Adrenal gland (tissue), 12 donors: ENCODE data around the gene SLC25A46. TPM values are rescaled to one million over a fixed set of nuclear protein-coding genes. Genes with fewer than 3 reads are reported as not detected.

Experiments
- DNase-seq, 7 donors: peaks; one replicate each; pipeline ENCODE4 v3.0.0-alpha.2; 2019 to 2020
- H3K27ac ChIP-seq, 5 donors: fragments of 200-600 bp; sonication (generic) in 4 of 5; 1 replicate in 3 of 5; 2 replicates in 2 of 5; pipeline versions ENCODE4 v1.5.1 to v1.8.0; 2016 to 2020; ENCODE audit warnings: mild to moderate bottlenecking in 1 of 5
- H3K27me3 ChIP-seq: fragments of 200-600 bp; 2 replicates; pipeline ENCODE4 v1.8.0; 2021
- H3K36me3 ChIP-seq, 2 donors: fragments of 200-600 bp; replicated peaks in 1 of 2; 1 replicate in 1 of 2; 2 replicates in 1 of 2; pipeline versions ENCODE4 v1.5.1 to v1.8.0; 2018 to 2022
- H3K4me1 ChIP-seq, 2 donors: fragments of 200-600 bp; replicated peaks in 1 of 2; 1 replicate in 1 of 2; 2 replicates in 1 of 2; pipeline versions ENCODE4 v1.5.1 to v1.8.0; 2018 to 2021
- H3K4me3 ChIP-seq, 4 donors: fragments of 200-600 bp; sonication (generic) in 3 of 4; one replicate each; pipeline ENCODE4 v1.5.1; 2016 to 2018
- H3K9me3 ChIP-seq, 3 donors: fragments of 200-600 bp; sonication (generic) in 1 of 3; replicated peaks in 1 of 3; 1 replicate in 2 of 3; 2 replicates in 1 of 3; pipeline versions ENCODE4 v1.5.1 to v1.8.0; 2016 to 2021
- CTCF ChIP-seq, 6 experiments: fragments of 450-650 bp in 4 of 6; fragments of 200-600 bp in 2 of 6; sonication (generic) in 1 of 6; IDR thresholded peaks; 1 replicate in 5 of 6; 2 replicates in 1 of 6; pipeline versions ENCODE4 v1.5.1 to v1.8.0; 2016 to 2021; ENCODE audit warnings: antibody characterized with exemption in 6 of 6, mild to moderate bottlenecking in 2 of 6, moderate library complexity in 1 of 6
- POLR2A ChIP-seq, 2 donors: fragments of 450-650 bp; IDR thresholded peaks; one replicate each; pipeline ENCODE4 v1.6.1; 2017; ENCODE audit warnings: antibody characterized with exemption in 2 of 2, mild to moderate bottlenecking in 2 of 2, moderate library complexity in 1 of 2
- WGBS, 4 donors: extraction: QIAGEN DNeasy Blood & Tissue Kit in 2 of 4; methylation state at CpG; one replicate each; pipeline versions ENCODE4 v1.1.5 to v1.1.7; 2013 to 2017; 5-methylcytosine and 5-hydroxymethylcytosine counted together
- intact Hi-C, 2 donors: fragments of 100-400 bp; cut with DNase I; formaldehyde crosslinking; loops; one replicate each; pipeline versions ENCODE4 v1.14.1 to v1.15.0; 2022 to 2023
- polyA plus RNA-seq, 3 donors: library from polyadenylated mRNA; stranded (reverse); fragments of 200-250 nt in 2 of 3; fragments of 350-450 nt in 1 of 3; fragmentation: Illumina TruSeq in 1 of 3; extraction: RNeasy Lipid Tissue Mini Kit (QIAGEN cat#74804) in 1 of 3; gene quantifications; one replicate each; pipeline ENCODE4 v1.2.3, GENCODE V29; 2013 to 2014
- total RNA-seq, 9 donors: library from RNA; depleted of rRNA in 4 of 9; stranded (reverse); fragments of >200 nt in 4 of 9; fragments of 120-200 nt in 1 of 9; fragmentation: NEBNext Ultra II Directional in 1 of 9; extraction: Animal tissue kit (Norgen Biotek cat#: 25700) in 1 of 9; gene quantifications; one replicate each; pipeline versions ENCODE4 v1.1.0 to v1.2.4, GENCODE V29; 2013 to 2023
- donor health status: healthy with polysubstance abuse.
- donor health status: Bipolar disorder and iron deficiency.
- donor health status: DM: yes; HTN: yes; CAD: no.
- donor health status: DM: no; HTN: no; CAD: no.
- donor health status: DM: no; HTN: no; CAD: no.
- donor health status: DM: yes; HTN: yes; CAD: no.

The SLC25A46 gene
- total and polyA plus RNA-seq, 12 donors, result 7.7 to 73.8 (median 53.3) TPM

GRCh38 chr5:110702704-110703103, 36.1 kb upstream of the SLC25A46 start:
- Histone ChIP-seq H3K9me3 (no peaks in the 10 kb centered on the region), H3K27me3 (no peaks in the 10 kb centered on the region), H3K36me3 (no peaks in the 10 kb centered on the region), H3K27ac (no peak overlapping the region), H3K4me3 (no peak overlapping the region), H3K4me1 (peaks cover 0 to 5% of the 10 kb centered on the region in 2 donors)
- WGBS, 4 donors, result 38 to 44% (median 42%) methylated on average over 3 of the region's 3 CpGs
- no peak for DNase-seq
- intact Hi-C loops, result no loop called here
- TF ChIP-seq CTCF (IDR thresholded peaks at IDR 0.05), result no peak
- TF ChIP-seq POLR2A (IDR thresholded peaks at IDR 0.05), result no peak

GRCh38 chr5:110703481-110703880, 35.3 kb upstream of the SLC25A46 start:
- H3K27me3 ChIP-seq, result no peaks in the 10 kb centered on the region
- 27 to 30% (median 29%) methylated on average over 2 of the region's 2 CpGs for WGBS, 4 donors
- H3K4me1 ChIP-seq, result peaks cover 0 to 5% of the 10 kb centered on the region in 2 donors
- H3K27ac ChIP-seq, result no peak overlapping the region
- no peak for DNase-seq
- no peak overlapping the region for H3K4me3 ChIP-seq
- no peaks in the 10 kb centered on the region for H3K36me3 ChIP-seq
- intact Hi-C loops, result no loop called here
- H3K9me3 ChIP-seq, result no peaks in the 10 kb centered on the region
- TF ChIP-seq POLR2A (IDR thresholded peaks at IDR 0.05) (no peak), CTCF (IDR thresholded peaks at IDR 0.05) (no peak)

- DNase-seq, result no peak
- Histone ChIP-seq H3K9me3 (no peaks in the 10 kb centered on the region), H3K4me3 (no peak overlapping the region), H3K27ac (no peak overlapping the region), H3K4me1 (peaks cover 0 to 5% of the 10 kb centered on the region in 2 donors), H3K36me3 (no peaks in the 10 kb centered on the region), H3K27me3 (no peaks in the 10 kb centered on the region)
- intact Hi-C loops, result no loop called here
- no peak for TF ChIP-seq CTCF (IDR thresholded peaks at IDR 0.05)
- TF ChIP-seq POLR2A (IDR thresholded peaks at IDR 0.05), result no peak
These were observed 33.5 kb upstream of the SLC25A46 start for GRCh38 chr5:110705349-110705748.

GRCh38 chr5:110707260-110707844, 31.5 kb upstream of the SLC25A46 start:
- TF ChIP-seq POLR2A (IDR thresholded peaks at IDR 0.05) (no peak), CTCF (IDR thresholded peaks at IDR 0.05) (no peak)
- Histone ChIP-seq H3K4me1 (peaks cover 0 to 5% of the 10 kb centered on the region in 2 donors), H3K9me3 (no peaks in the 10 kb centered on the region), H3K27me3 (no peaks in the 10 kb centered on the region), H3K4me3 (no peak overlapping the region), H3K36me3 (no peaks in the 10 kb centered on the region), H3K27ac (no peak overlapping the region)
- WGBS, 4 donors, result 60 to 66% (median 63%) methylated on average over 3 of the region's 3 CpGs
- intact Hi-C loops, result no loop called here
- DNase-seq, result no peak
